Measurements from ENCODE around the gene CBX6. TPM values are rescaled to one million over a fixed set of nuclear protein-coding genes. Genes with fewer than 3 reads are reported as not detected.

The CBX6 gene
- total RNA-seq, 4 donors from 2014 or later, result 47.2 to 118 (median 85.0) TPM

DNA sequence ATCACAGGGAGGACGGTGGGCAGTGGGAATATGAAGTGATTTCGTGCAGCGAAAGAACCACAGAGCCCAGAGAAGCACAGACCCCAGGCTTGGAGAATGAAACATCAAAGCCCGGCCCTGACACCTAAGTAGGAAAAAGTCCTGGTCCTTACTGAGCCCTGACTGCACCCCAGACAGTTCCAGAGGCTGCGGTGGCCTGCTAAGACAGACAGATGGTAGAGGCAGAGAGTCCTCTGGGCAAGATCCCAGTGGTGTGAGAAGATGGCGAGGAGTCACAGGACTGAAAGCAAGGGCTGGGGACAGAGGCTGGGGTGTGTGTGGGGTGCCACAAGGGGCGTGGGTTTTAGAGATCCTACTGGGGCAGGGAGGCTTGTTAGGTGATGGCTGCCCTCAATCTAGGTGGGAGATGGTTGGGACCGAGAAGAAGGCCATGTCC, 3.7 kb downstream of the CBX6 start:
- intact Hi-C loops (cut with DNase I), result loop anchor here (5.0 to 10.0 kb wide), 3 partner anchors 94 to 436 kb away; no protein-coding TSS in a partner anchor
- no peaks in the 10 kb centered on the region for H3K9me3 ChIP-seq
- H3K36me3 ChIP-seq, result peaks cover 12 to 13% of the 10 kb centered on the region in 2 donors
- peaks cover 25 to 60% of the 10 kb centered on the region in 2 donors for H3K4me1 ChIP-seq
- TF ChIP-seq POLR2A (IDR thresholded peaks at IDR 0.05), result no peak
- TF ChIP-seq, protein P1, sequence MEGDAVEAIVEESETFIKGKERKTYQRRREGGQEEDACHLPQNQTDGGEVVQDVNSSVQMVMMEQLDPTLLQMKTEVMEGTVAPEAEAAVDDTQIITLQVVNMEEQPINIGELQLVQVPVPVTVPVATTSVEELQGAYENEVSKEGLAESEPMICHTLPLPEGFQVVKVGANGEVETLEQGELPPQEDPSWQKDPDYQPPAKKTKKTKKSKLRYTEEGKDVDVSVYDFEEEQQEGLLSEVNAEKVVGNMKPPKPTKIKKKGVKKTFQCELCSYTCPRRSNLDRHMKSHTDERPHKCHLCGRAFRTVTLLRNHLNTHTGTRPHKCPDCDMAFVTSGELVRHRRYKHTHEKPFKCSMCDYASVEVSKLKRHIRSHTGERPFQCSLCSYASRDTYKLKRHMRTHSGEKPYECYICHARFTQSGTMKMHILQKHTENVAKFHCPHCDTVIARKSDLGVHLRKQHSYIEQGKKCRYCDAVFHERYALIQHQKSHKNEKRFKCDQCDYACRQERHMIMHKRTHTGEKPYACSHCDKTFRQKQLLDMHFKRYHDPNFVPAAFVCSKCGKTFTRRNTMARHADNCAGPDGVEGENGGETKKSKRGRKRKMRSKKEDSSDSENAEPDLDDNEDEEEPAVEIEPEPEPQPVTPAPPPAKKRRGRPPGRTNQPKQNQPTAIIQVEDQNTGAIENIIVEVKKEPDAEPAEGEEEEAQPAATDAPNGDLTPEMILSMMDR (IDR thresholded peaks at IDR 0.05), result no peak
- no peak overlapping the region for H3K4me3 ChIP-seq (replicated peaks in 1 of 3)
- no peaks in the 10 kb centered on the region for H3K27me3 ChIP-seq
- no peak for DNase-seq
- 92 to 94% methylated on average over 8 of the region's 8 CpGs for WGBS, 2 donors
- no peak overlapping the region for H3K27ac ChIP-seq

DNA sequence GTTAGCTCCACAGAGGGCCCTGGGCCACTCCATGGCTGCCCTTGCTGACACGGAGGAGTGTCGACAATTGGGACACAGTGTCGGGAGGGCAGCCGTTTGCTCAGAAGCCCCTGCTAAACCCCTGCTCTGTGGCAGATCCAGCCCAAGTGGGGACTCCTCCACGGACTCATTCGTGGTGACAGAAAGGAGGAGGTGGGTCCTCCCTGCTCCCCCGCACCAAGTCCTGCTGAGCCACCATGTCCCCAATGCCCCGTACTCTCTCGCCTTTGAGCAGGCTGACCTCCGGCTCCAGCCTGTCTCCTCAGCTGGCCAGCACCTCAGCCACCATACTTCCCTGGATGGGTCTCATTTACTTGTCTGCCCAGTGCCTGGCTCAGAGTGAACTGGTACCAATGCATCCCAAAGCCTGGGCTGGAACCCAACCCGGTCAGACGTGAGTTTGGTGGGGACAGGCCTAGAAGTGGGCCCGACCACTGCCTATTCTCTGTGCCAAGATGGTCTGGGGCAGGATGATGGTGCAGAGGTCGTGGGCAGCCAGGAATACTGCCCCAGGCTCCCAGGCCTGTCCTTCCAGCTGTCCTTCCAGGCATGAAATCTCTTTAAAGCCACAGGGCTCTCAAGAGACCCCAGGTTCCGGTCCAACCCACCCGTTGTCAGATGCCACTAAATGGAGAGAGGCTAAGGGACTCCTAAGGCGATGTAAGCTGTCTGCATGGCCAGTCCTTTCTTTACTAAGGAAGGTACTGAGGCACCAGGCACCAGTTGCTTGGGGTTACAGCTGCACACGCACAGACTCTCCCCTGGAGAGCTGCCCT, 4.3 kb downstream of the CBX6 start:
- DNase-seq, result no peak
- 92 to 93% methylated on average over 16 to 17 of the region's 18 CpGs for WGBS, 2 donors
- H3K27ac ChIP-seq, result no peak overlapping the region
- H3K36me3 ChIP-seq, result peaks cover 12 to 13% of the 10 kb centered on the region in 2 donors
- no peaks in the 10 kb centered on the region for H3K9me3 ChIP-seq
- intact Hi-C loops (cut with DNase I), result loop anchor here (5.0 to 10.0 kb wide), 3 partner anchors 93 to 437 kb away; no protein-coding TSS in a partner anchor
- no peak overlapping the region for H3K4me3 ChIP-seq (replicated peaks in 1 of 3)
- no peak for TF ChIP-seq POLR2A (IDR thresholded peaks at IDR 0.05)
- TF ChIP-seq, protein P1 (IDR thresholded peaks at IDR 0.05), result no peak
- peaks cover 25 to 66% of the 10 kb centered on the region in 2 donors for H3K4me1 ChIP-seq
- no peaks in the 10 kb centered on the region for H3K27me3 ChIP-seq

DNA sequence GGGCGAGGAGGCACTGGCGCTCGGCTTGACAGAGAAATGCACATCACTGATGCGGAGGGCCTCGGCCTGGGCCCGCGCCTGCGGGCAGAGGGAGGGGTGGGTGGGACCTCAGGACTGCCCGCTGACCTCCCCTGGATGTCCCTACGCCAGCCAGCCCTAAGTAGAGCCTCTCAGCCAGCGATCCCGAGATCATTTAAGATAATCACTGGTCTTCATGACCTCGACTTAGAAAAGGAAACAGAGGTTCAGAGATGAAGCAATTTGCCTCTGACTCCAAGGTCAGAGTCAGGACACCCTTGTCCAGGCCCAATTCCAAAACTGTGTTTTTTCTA, 4.9 kb downstream of the CBX6 start:
- H3K27ac ChIP-seq, result no peak overlapping the region
- WGBS, 2 donors, result 83 to 93% methylated on average over 13 of the region's 13 CpGs
- intact Hi-C loops (cut with DNase I), result loop anchor here (5.0 to 10.0 kb wide), 3 partner anchors 92 to 438 kb away; no protein-coding TSS in a partner anchor
- peaks cover 30 to 70% of the 10 kb centered on the region in 2 donors for H3K4me1 ChIP-seq
- no peaks in the 10 kb centered on the region for H3K27me3 ChIP-seq
- TF ChIP-seq, protein P1 (IDR thresholded peaks at IDR 0.05), result no peak
- TF ChIP-seq POLR2A (IDR thresholded peaks at IDR 0.05), result no peak
- H3K4me3 ChIP-seq (replicated peaks in 1 of 3), result no peak overlapping the region
- no peaks in the 10 kb centered on the region for H3K9me3 ChIP-seq
- no peak for DNase-seq
- peaks cover 12 to 13% of the 10 kb centered on the region in 2 donors for H3K36me3 ChIP-seq

DNA sequence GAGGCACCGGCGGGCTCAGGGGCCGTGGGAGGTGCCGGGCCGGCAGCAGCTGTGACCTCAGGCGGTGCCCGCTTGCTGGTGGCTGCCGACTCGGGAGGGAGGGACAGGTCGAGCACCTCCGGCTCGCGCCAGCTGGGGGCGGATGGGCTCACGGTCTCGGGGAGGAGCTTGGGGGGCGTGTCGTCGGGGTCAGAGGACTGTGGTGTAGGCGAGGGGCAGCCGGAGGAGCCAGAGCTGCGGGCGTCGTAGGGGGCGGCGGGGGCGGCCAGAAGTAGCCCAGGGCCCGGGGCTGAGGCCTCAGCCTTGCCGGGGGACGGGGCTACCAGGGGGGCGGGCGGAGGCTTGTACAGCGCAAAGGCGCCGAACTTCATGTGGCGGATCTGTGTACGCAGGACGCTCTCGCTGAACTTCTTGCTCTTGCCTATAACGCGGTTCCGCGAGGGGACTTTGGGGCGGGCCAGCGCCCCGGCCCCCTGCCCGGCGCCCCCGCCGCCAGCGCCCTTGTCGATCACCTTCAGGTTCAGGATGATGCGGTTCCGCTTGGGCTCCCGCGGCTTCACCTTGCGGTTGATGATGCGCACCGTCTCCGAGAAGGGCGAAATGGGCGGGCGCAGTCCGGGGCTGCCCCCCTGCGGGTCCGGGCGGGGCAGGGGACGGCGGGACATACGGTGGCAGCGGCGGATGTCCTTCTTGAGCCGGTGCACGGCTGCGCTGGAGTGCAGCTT, 5.5 kb downstream of the CBX6 start:
- Histone ChIP-seq H3K4me3 (replicated peaks in 1 of 3) (no peak overlapping the region), H3K27me3 (no peaks in the 10 kb centered on the region), H3K27ac (no peak overlapping the region), H3K4me1 (peaks cover 35 to 76% of the 10 kb centered on the region in 2 donors), H3K9me3 (no peaks in the 10 kb centered on the region), H3K36me3 (peaks cover 12 to 13% of the 10 kb centered on the region in 2 donors)
- DNase-seq, result no peak
- intact Hi-C loops (cut with DNase I), result loop anchor here (5.0 to 10.0 kb wide), 3 partner anchors 92 to 438 kb away; no protein-coding TSS in a partner anchor
- TF ChIP-seq, protein P1 (IDR thresholded peaks at IDR 0.05), result no peak
- TF ChIP-seq POLR2A (IDR thresholded peaks at IDR 0.05), result no peak
- WGBS, 2 donors, result 81 to 82% methylated on average over 53 to 63 of the region's 75 CpGs
